PC-3 (cell line): ENCODE data around the gene DSPP. TPM values are rescaled to one million over a fixed set of nuclear protein-coding genes. Genes with fewer than 3 reads are reported as not detected.

ENCODE experiments used
- ATAC-seq: fragments of 200-7000 bp; cut with Tn5 transposase; 2 replicates; pipeline ENCODE4 v1.9.1; 2020; ENCODE audit warnings: mild to moderate bottlenecking, moderate library complexity
- BruUV-seq: library from RNA; stranded (reverse); fragments of 400-500 nt; replicated peaks from 2 replicates; lab custom pipeline; 2021; lab: Mats Ljungman, UMichigan
- CTCF ChIA-PET: fragments of 300-600 bp; sonication (Branson Sonifier 250); formaldehyde crosslinking; loops from one replicate; lab custom pipeline; 2022; ENCODE audit warnings: antibody characterized with exemption; lab: Charles Lee
- POLR2A ChIA-PET: fragments of 300-600 bp; sonication (Branson Sonifier 250); formaldehyde crosslinking; loops from one replicate; lab custom pipeline; 2022; ENCODE audit warnings: antibody characterized with exemption; ENCODE audit not compliant: unreplicated experiment; lab: Charles Lee
- DNase-seq: peaks from one replicate; pipeline ENCODE4 v3.0.0-alpha.2; 2015
- H2AFZ ChIP-seq: fragments of 300-600 bp; sonication (generic); 2 replicates; pipeline ENCODE4 v1.6.0; 2016; ENCODE audit warnings: antibody characterized with exemption, low read length
- H3F3A ChIP-seq: fragments of 300-600 bp; sonication (generic); one replicate; pipeline ENCODE4 v1.6.0; 2017; ENCODE audit warnings: antibody characterized with exemption, low read length, control low read depth, mild to moderate bottlenecking; ENCODE audit not compliant: unreplicated experiment
- H3K27ac ChIP-seq: fragments of 300-600 bp; sonication (generic); 2 replicates; pipeline ENCODE4 v1.5.1; 2016; ENCODE audit warnings: mild to moderate bottlenecking, low read length
- H3K27me3 ChIP-seq: fragments of 300-600 bp; sonication (generic); 2 replicates; pipeline ENCODE4 v1.6.1; 2016; ENCODE audit warnings: low read length, mixed read lengths
- H3K36me3 ChIP-seq: fragments of 300-600 bp; sonication (generic); 2 replicates; pipeline ENCODE4 v1.6.1; 2016; ENCODE audit warnings: low read depth, mixed run types, low read length, mixed read lengths
- H3K4me1 ChIP-seq: fragments of 300-600 bp; sonication (generic); 2 replicates; pipeline ENCODE4 v1.5.1; 2016; ENCODE audit warnings: low read length; ENCODE audit not compliant: insufficient read depth
- H3K4me2 ChIP-seq: fragments of 300-600 bp; sonication (generic); 2 replicates; pipeline ENCODE4 v1.6.0; 2016; ENCODE audit warnings: low read length
- H3K4me3 ChIP-seq: fragments of 300-600 bp; sonication (generic); 2 replicates; pipeline ENCODE4 v1.5.1; 2016; ENCODE audit warnings: mild to moderate bottlenecking, low read length, mixed read lengths
- H3K79me2 ChIP-seq: fragments of 300-600 bp; sonication (generic); 2 replicates; pipeline ENCODE4 v1.6.1; 2017; ENCODE audit warnings: low read length, mixed read lengths
- H3K9ac ChIP-seq: fragments of 300-600 bp; sonication (generic); 2 replicates; pipeline ENCODE4 v1.6.0; 2016; ENCODE audit warnings: mild to moderate bottlenecking, low read length
- H3K9me2 ChIP-seq: fragments of 300-600 bp; sonication (generic); replicated peaks from 2 replicates; pipeline ENCODE4 v1.6.1; 2016; ENCODE audit warnings: mixed run types, low read length, mixed read lengths
- H3K9me3 ChIP-seq: fragments of 300-600 bp; sonication (generic); 2 replicates; pipeline ENCODE4 v1.6.1; 2016; ENCODE audit warnings: low read length, mixed read lengths
- H4K20me1 ChIP-seq: fragments of 300-600 bp; sonication (generic); 2 replicates; pipeline ENCODE4 v1.6.1; 2016; ENCODE audit warnings: low read length, mixed read lengths
- EZH2 ChIP-seq: fragments of 300-600 bp; sonication (generic); IDR thresholded peaks from one replicate; pipeline ENCODE4 v1.6.1; 2017; ENCODE audit warnings: antibody characterized with exemption, mild to moderate bottlenecking, low read length; ENCODE audit not compliant: unreplicated experiment
- EZH2phosphoT487 ChIP-seq: fragments of 300-600 bp; sonication (generic); IDR thresholded peaks from 2 replicates; pipeline ENCODE4 v1.6.1; 2018; ENCODE audit warnings: mild to moderate bottlenecking, antibody characterized with exemption, low read length, borderline replicate concordance
- intact Hi-C: fragments of 100-400 bp; cut with micrococcal nuclease; formaldehyde crosslinking; loops from 2 replicates; pipeline ENCODE4 v1.9.0; 2023
- total RNA-seq: library from RNA; depleted of rRNA; stranded (reverse); fragments of >200 nt; gene quantifications from 2 replicates; pipeline ENCODE4 v1.2.3, GENCODE V29; 2014
- TF ChIP-seq, protein P1 (sequence below): fragments of 300-600 bp; sonication (generic); conservative IDR thresholded peaks from 2 replicates; pipeline ENCODE4 v1.5.1; 2017; ENCODE audit warnings: antibody characterized with exemption, low read depth, mild to moderate bottlenecking, low read length

The DSPP gene
- total RNA-seq, 1 experiment from 2014 or later, result 0.04 TPM

- ChIA-PET POLR2A (no interaction called here), CTCF (no interaction called here)
- Histone ChIP-seq H3K79me2 (no peaks in the 10 kb centered on the region), H3K4me3 (no peak overlapping the region), H3F3A (no peaks in the 10 kb centered on the region), H3K4me2 (no peak overlapping the region), H3K9ac (no peak overlapping the region), H2AFZ (no peak overlapping the region), H3K9me2 (no peaks in the 10 kb centered on the region), H3K9me3 (no peaks in the 10 kb centered on the region), H3K36me3 (no peaks in the 10 kb centered on the region), H3K27me3 (no peaks in the 10 kb centered on the region), H3K4me1 (no peaks in the 10 kb centered on the region), H3K27ac (no peak overlapping the region), H4K20me1 (no peaks in the 10 kb centered on the region)
- ATAC-seq, result no peak
- TF ChIP-seq, protein P1, sequence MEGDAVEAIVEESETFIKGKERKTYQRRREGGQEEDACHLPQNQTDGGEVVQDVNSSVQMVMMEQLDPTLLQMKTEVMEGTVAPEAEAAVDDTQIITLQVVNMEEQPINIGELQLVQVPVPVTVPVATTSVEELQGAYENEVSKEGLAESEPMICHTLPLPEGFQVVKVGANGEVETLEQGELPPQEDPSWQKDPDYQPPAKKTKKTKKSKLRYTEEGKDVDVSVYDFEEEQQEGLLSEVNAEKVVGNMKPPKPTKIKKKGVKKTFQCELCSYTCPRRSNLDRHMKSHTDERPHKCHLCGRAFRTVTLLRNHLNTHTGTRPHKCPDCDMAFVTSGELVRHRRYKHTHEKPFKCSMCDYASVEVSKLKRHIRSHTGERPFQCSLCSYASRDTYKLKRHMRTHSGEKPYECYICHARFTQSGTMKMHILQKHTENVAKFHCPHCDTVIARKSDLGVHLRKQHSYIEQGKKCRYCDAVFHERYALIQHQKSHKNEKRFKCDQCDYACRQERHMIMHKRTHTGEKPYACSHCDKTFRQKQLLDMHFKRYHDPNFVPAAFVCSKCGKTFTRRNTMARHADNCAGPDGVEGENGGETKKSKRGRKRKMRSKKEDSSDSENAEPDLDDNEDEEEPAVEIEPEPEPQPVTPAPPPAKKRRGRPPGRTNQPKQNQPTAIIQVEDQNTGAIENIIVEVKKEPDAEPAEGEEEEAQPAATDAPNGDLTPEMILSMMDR, result no peak
- TF ChIP-seq EZH2phosphoT487 (no peak), EZH2 (no peak)
- BruUV-seq, result no TSS peak
- intact Hi-C loops, result no loop called here
- DNase-seq, result no peak
Observed at GRCh38 chr4:87650938-87651337, 42.6 kb downstream of the DSPP start.

- CTCF ChIA-PET, result no interaction called here
- no peaks in the 10 kb centered on the region for H3K4me1 ChIP-seq
- H3K27me3 ChIP-seq, result no peaks in the 10 kb centered on the region
- no peak overlapping the region for H2AFZ ChIP-seq
- POLR2A ChIA-PET, result no interaction called here
- TF ChIP-seq, protein P1, result no peak
- TF ChIP-seq EZH2phosphoT487, result no peak
- TF ChIP-seq EZH2, result no peak
- H4K20me1 ChIP-seq, result no peaks in the 10 kb centered on the region
- intact Hi-C loops, result no loop called here
- no peak overlapping the region for H3K4me3 ChIP-seq
- H3K4me2 ChIP-seq, result no peak overlapping the region
- H3F3A ChIP-seq, result no peaks in the 10 kb centered on the region
- no peaks in the 10 kb centered on the region for H3K36me3 ChIP-seq
- no peaks in the 10 kb centered on the region for H3K9me2 ChIP-seq
- H3K9ac ChIP-seq, result no peak overlapping the region
- no peak overlapping the region for H3K27ac ChIP-seq
- BruUV-seq, result no TSS peak
- no peaks in the 10 kb centered on the region for H3K79me2 ChIP-seq
- no peak for ATAC-seq
- H3K9me3 ChIP-seq, result no peaks in the 10 kb centered on the region
- DNase-seq, result no peak
Observed at GRCh38 chr4:87651941-87652340, 43.6 kb downstream of the DSPP start.

DNA sequence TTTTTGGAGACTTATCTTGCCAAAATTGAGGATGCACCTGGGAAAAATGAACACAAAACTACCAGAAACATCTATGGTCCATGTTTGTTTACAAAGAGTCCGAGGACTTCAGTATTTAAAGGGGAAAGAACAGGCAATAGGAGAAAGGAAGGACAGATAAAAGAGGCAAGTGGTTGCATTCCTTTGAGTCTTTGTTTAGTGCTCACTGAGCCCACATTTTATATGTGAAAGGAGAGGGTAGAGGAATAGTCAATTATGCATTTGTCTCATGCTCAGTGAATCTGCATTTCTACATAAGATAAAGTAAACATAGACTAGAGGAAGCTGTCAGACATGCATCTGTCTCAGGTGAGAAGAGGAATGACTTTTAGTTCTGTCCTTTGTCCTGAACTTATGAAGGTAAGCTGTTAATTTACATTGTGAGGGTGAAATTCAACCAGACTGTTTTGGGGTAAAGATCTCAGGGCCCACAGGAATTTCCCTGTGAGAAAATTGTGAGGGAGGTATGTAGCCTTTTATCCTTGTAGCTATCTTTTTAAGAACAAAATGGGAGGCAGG lies 46.2 kb downstream of the DSPP start:
- no TSS peak for BruUV-seq
- intact Hi-C loops, result loop anchor here (5.0 kb wide), 1 partner anchor 97 kb away; no protein-coding TSS in a partner anchor
- no peak overlapping the region for H3K9ac ChIP-seq
- peaks cover 23% of the 10 kb centered on the region for H3K4me1 ChIP-seq
- ChIA-PET POLR2A (no interaction called here), CTCF (no interaction called here)
- no peak for ATAC-seq
- no peaks in the 10 kb centered on the region for H4K20me1 ChIP-seq
- no peaks in the 10 kb centered on the region for H3F3A ChIP-seq
- H3K4me2 ChIP-seq, result no peak overlapping the region
- no peaks in the 10 kb centered on the region for H3K9me3 ChIP-seq
- no peak overlapping the region for H2AFZ ChIP-seq
- no peaks in the 10 kb centered on the region for H3K9me2 ChIP-seq
- TF ChIP-seq EZH2phosphoT487, result no peak
- TF ChIP-seq, protein P1, result no peak
- TF ChIP-seq EZH2, result no peak
- no peaks in the 10 kb centered on the region for H3K36me3 ChIP-seq
- H3K79me2 ChIP-seq, result no peaks in the 10 kb centered on the region
- no peaks in the 10 kb centered on the region for H3K27me3 ChIP-seq
- no peak overlapping the region for H3K4me3 ChIP-seq
- H3K27ac ChIP-seq, result no peak overlapping the region
- no peak for DNase-seq
